Measurements from ENCODE around the gene DIPK1C. TPM values are rescaled to one million over a fixed set of nuclear protein-coding genes. Genes with fewer than 3 reads are reported as not detected.

DIPK1C gene
- polyA plus RNA-seq, 1 donor (not counting 4 experiments of a cell fraction or from before 2014, with no cell fraction given), result not detected

- no peaks in the 10 kb centered on the region for H3K36me3 ChIP-seq (ENCODE audit: control insufficient read depth in 2 of 2, extremely low read depth in 1 of 2, insufficient read depth in 2 of 2, low read length in 2 of 2)
- no peak overlapping the region for H3K4me2 ChIP-seq (ENCODE audit: control insufficient read depth, extremely low read depth, insufficient read depth, low read depth, low read length)
- no peaks in the 10 kb centered on the region for H3K79me2 ChIP-seq (ENCODE audit: control insufficient read depth, insufficient read depth, low read length)
- no peaks in the 10 kb centered on the region for H3K9me3 ChIP-seq (ENCODE audit: control insufficient read depth, low read depth, low read length)
- no peak for TF ChIP-seq CTCF (optimal IDR thresholded peaks at IDR 0.05 in 1 of 3, IDR thresholded peaks at IDR 0.05 in 1 of 3, conservative IDR thresholded peaks at IDR 0.05 in 1 of 3; ENCODE audit: extremely low read depth in 1 of 3, insufficient read depth in 2 of 3, low read length in 3 of 3)
- TF ChIP-seq EZH2 (IDR thresholded peaks at IDR 0.05; ENCODE audit: low read length), result no peak
- no peaks in the 10 kb centered on the region for H4K20me1 ChIP-seq (ENCODE audit: control insufficient read depth, extremely low read depth, insufficient read depth, low read length)
- H3K9me1 ChIP-seq (ENCODE audit: control insufficient read depth, extremely low read depth, insufficient read depth, low read length), result no peaks in the 10 kb centered on the region
- no peak overlapping the region for H3K27ac ChIP-seq (ENCODE audit: control insufficient read depth, insufficient read depth, low read length)
- FAIRE-seq (no peak), DNase-seq (ENCODE audit: low read depth, low spot score) (no peak)
- H3K4me1 ChIP-seq (ENCODE audit: control insufficient read depth, extremely low read depth, insufficient read depth, low read length), result no peaks in the 10 kb centered on the region
- H3K4me3 ChIP-seq (ENCODE audit: control insufficient read depth in 2 of 3, extremely low read depth in 1 of 3, insufficient read depth in 2 of 3, low read depth in 1 of 3, low read length in 3 of 3), result no peak overlapping the region
- no peak overlapping the region for H2AFZ ChIP-seq (ENCODE audit: control insufficient read depth, low read length)
- H3K27me3 ChIP-seq (ENCODE audit: control insufficient read depth, extremely low read depth, insufficient read depth, low read length), result no peaks in the 10 kb centered on the region
- no peak overlapping the region for H3K9ac ChIP-seq (ENCODE audit: control insufficient read depth, extremely low read depth, insufficient read depth, low read length)
- dilution Hi-C loops (cut with MboI; ENCODE audit: extremely low pct_ligation_motif_present, low sequenced_read_pairs), result no loop called here
These were observed 19.0 kb downstream of the DIPK1C start for GRCh38 chr18:74438091-74438490.

GRCh38 chr18:74436158-74436769, 20.8 kb downstream of the DIPK1C start:
- Histone ChIP-seq H3K9me1 (ENCODE audit: control insufficient read depth, extremely low read depth, insufficient read depth, low read length) (no peaks in the 10 kb centered on the region), H4K20me1 (ENCODE audit: control insufficient read depth, extremely low read depth, insufficient read depth, low read length) (no peaks in the 10 kb centered on the region), H3K4me2 (ENCODE audit: control insufficient read depth, extremely low read depth, insufficient read depth, low read depth, low read length) (no peak overlapping the region), H3K36me3 (ENCODE audit: control insufficient read depth in 2 of 2, extremely low read depth in 1 of 2, insufficient read depth in 2 of 2, low read length in 2 of 2) (no peaks in the 10 kb centered on the region), H2AFZ (ENCODE audit: control insufficient read depth, low read length) (no peak overlapping the region), H3K27ac (ENCODE audit: control insufficient read depth, insufficient read depth, low read length) (no peak overlapping the region), H3K4me3 (ENCODE audit: control insufficient read depth in 2 of 3, extremely low read depth in 1 of 3, insufficient read depth in 2 of 3, low read depth in 1 of 3, low read length in 3 of 3) (no peak overlapping the region), H3K79me2 (ENCODE audit: control insufficient read depth, insufficient read depth, low read length) (no peaks in the 10 kb centered on the region), H3K9me3 (ENCODE audit: control insufficient read depth, low read depth, low read length) (no peaks in the 10 kb centered on the region), H3K9ac (ENCODE audit: control insufficient read depth, extremely low read depth, insufficient read depth, low read length) (no peak overlapping the region), H3K4me1 (ENCODE audit: control insufficient read depth, extremely low read depth, insufficient read depth, low read length) (no peaks in the 10 kb centered on the region), H3K27me3 (ENCODE audit: control insufficient read depth, extremely low read depth, insufficient read depth, low read length) (no peaks in the 10 kb centered on the region)
- FAIRE-seq (no peak), DNase-seq (ENCODE audit: low read depth, low spot score) (no peak)
- TF ChIP-seq EZH2 (IDR thresholded peaks at IDR 0.05; ENCODE audit: low read length) (no peak), CTCF (optimal IDR thresholded peaks at IDR 0.05 in 1 of 3, IDR thresholded peaks at IDR 0.05 in 1 of 3, conservative IDR thresholded peaks at IDR 0.05 in 1 of 3; ENCODE audit: extremely low read depth in 1 of 3, insufficient read depth in 2 of 3, low read length in 3 of 3) (no peak)
- dilution Hi-C loops (cut with MboI; ENCODE audit: extremely low pct_ligation_motif_present, low sequenced_read_pairs), result no loop called here

Data from keratinocyte (primary cell).